ENCODE measurements around the gene CPD. TPM values are rescaled to one million over a fixed set of nuclear protein-coding genes. Genes with fewer than 3 reads are reported as not detected.
A peak's percentile ranks its signal among the peaks of the same experiment; 100 is the strongest.

Gene CPD
- total RNA-seq (2014; rRNA removed; shearing (Covaris generic)) = 82.5 and 121 TPM in 2 replicates
- 24.6 and 28.0 TPM in 2 replicates for polyA plus RNA-seq (2016; fragmentation: Nextera tagmentation; extraction: Ambion mirVana)

- Histone ChIP-seq H3K4me3 (peak within 1 kb of the TSS; percentile 84), H3K4me1 (ENCODE audit: insufficient read depth) (peaks cover 56% of the 10 kb centered on the region), H3K27me3 (replicated peaks; ENCODE audit: insufficient read depth) (no peaks in the 10 kb centered on the region), H3K36me3 (ENCODE audit: low read depth) (no peaks in the 10 kb centered on the region), H3K9me3 (ENCODE audit: low read depth) (no peaks in the 10 kb centered on the region), H3F3A (ENCODE audit: insufficient read depth) (peaks cover 40% of the 10 kb centered on the region), H3K27ac (peak within 1 kb of the TSS; percentile 93), H2AFZ (peak within 1 kb of the TSS; percentile 99), H3K4me2 (ENCODE audit: unreplicated experiment) (peak within 1 kb of the TSS; percentile 96), H4K20me1 (ENCODE audit: insufficient read depth) (no peaks in the 10 kb centered on the region), H3K9me2 (ENCODE audit: insufficient read depth) (no peaks in the 10 kb centered on the region), H3K9ac (peak within 1 kb of the TSS; percentile 88), H3K79me2 (ENCODE audit: insufficient read depth) (peaks cover 49% of the 10 kb centered on the region)
- in situ Hi-C loops (cut with MboI) = no loop called here
- 1 to 2% methylated on average over 24 to 33 of the region's 59 CpGs for WGBS, 2 experiments (ENCODE audit: low coverage in 1 of 2, low lambda C conversion rate in 2 of 2, missing lambda C conversion rate in 2 of 2)
- peak; percentile 99 for DNase-seq
- TF ChIP-seq EZH2phosphoT487 (IDR thresholded peaks at IDR 0.05; ENCODE audit: insufficient read depth, low read depth) = no peak
- no peak for TF ChIP-seq EZH2 (IDR thresholded peaks at IDR 0.05; ENCODE audit: insufficient read depth, poor library complexity, severe bottlenecking)
Measured at GRCh38 chr17:30378825-30379302, at the start of gene CPD. CPD (plus strand) TSS chr17:30378927; CDS start chr17:30378981, 54 bp downstream.

- no peaks in the 10 kb centered on the region for H3K9me2 ChIP-seq (ENCODE audit: insufficient read depth)
- no peak for TF ChIP-seq EZH2 (IDR thresholded peaks at IDR 0.05; ENCODE audit: insufficient read depth, poor library complexity, severe bottlenecking)
- peaks cover 12% of the 10 kb centered on the region for H3F3A ChIP-seq (ENCODE audit: insufficient read depth)
- H3K79me2 ChIP-seq (ENCODE audit: insufficient read depth) = no peaks in the 10 kb centered on the region
- peak overlapping the region; percentile 27; the same call in 1 of the 2 replicates for H3K9ac ChIP-seq
- no peaks in the 10 kb centered on the region for H3K9me3 ChIP-seq (ENCODE audit: low read depth)
- peak overlapping the region; percentile 14; the same call in 1 of the 2 replicates for H2AFZ ChIP-seq
- WGBS, 2 experiments (ENCODE audit: low coverage in 1 of 2, low lambda C conversion rate in 2 of 2, missing lambda C conversion rate in 2 of 2) = 28% methylated on average over 4 of the region's 4 CpGs
- in situ Hi-C loops (cut with MboI) = no loop called here
- H4K20me1 ChIP-seq (ENCODE audit: insufficient read depth) = no peaks in the 10 kb centered on the region
- DNase-seq = peak; percentile 72
- no peaks in the 10 kb centered on the region for H3K36me3 ChIP-seq (ENCODE audit: low read depth)
- peaks cover 11% of the 10 kb centered on the region for H3K4me1 ChIP-seq (ENCODE audit: insufficient read depth)
- H3K4me3 ChIP-seq = no peak overlapping the region
- no peaks in the 10 kb centered on the region for H3K27me3 ChIP-seq (replicated peaks; ENCODE audit: insufficient read depth)
- peak overlapping the region; percentile 24 for H3K27ac ChIP-seq
- H3K4me2 ChIP-seq (ENCODE audit: unreplicated experiment) = peak overlapping the region; percentile 46
Measured at GRCh38 chr17:30332057-30332542, 46.6 kb upstream of the CPD start.

GRCh38 chr17:30333503-30334360, 45.0 kb upstream of the CPD start, which contains the start of gene TMIGD1:
TMIGD1 (minus strand) TSS chr17:30334057; CDS start chr17:30332133, 1,924 bp downstream.
- Histone ChIP-seq H3F3A (ENCODE audit: insufficient read depth) (peaks cover 12% of the 10 kb centered on the region), H4K20me1 (ENCODE audit: insufficient read depth) (no peaks in the 10 kb centered on the region), H2AFZ (no peak within 1 kb of the TSS), H3K4me3 (no peak within 1 kb of the TSS), H3K9me2 (ENCODE audit: insufficient read depth) (no peaks in the 10 kb centered on the region), H3K9ac (no peak within 1 kb of the TSS), H3K4me2 (ENCODE audit: unreplicated experiment) (no peak within 1 kb of the TSS), H3K27me3 (replicated peaks; ENCODE audit: insufficient read depth) (no peaks in the 10 kb centered on the region), H3K9me3 (ENCODE audit: low read depth) (no peaks in the 10 kb centered on the region), H3K27ac (no peak within 1 kb of the TSS), H3K36me3 (ENCODE audit: low read depth) (no peaks in the 10 kb centered on the region), H3K79me2 (ENCODE audit: insufficient read depth) (no peaks in the 10 kb centered on the region), H3K4me1 (ENCODE audit: insufficient read depth) (peaks cover 11% of the 10 kb centered on the region)
- WGBS, 2 experiments (ENCODE audit: low coverage in 1 of 2, low lambda C conversion rate in 2 of 2, missing lambda C conversion rate in 2 of 2) = 88 to 91% methylated on average over 9 of the region's 9 CpGs
- no peak for TF ChIP-seq EZH2 (IDR thresholded peaks at IDR 0.05; ENCODE audit: insufficient read depth, poor library complexity, severe bottlenecking)
- no peak for TF ChIP-seq EZH2phosphoT487 (IDR thresholded peaks at IDR 0.05; ENCODE audit: insufficient read depth, low read depth)
- DNase-seq = no peak
- in situ Hi-C loops (cut with MboI) = no loop called here

- no peaks in the 10 kb centered on the region for H4K20me1 ChIP-seq (ENCODE audit: insufficient read depth)
- H3K4me2 ChIP-seq (ENCODE audit: unreplicated experiment) = no peak overlapping the region
- no peak overlapping the region for H2AFZ ChIP-seq
- TF ChIP-seq EZH2phosphoT487 (IDR thresholded peaks at IDR 0.05; ENCODE audit: insufficient read depth, low read depth) = no peak
- TF ChIP-seq EZH2 (IDR thresholded peaks at IDR 0.05; ENCODE audit: insufficient read depth, poor library complexity, severe bottlenecking) = no peak
- no peak overlapping the region for H3K9ac ChIP-seq
- H3K79me2 ChIP-seq (ENCODE audit: insufficient read depth) = no peaks in the 10 kb centered on the region
- no peak overlapping the region for H3K4me3 ChIP-seq
- H3F3A ChIP-seq (ENCODE audit: insufficient read depth) = peaks cover 12% of the 10 kb centered on the region
- no peaks in the 10 kb centered on the region for H3K9me2 ChIP-seq (ENCODE audit: insufficient read depth)
- H3K36me3 ChIP-seq (ENCODE audit: low read depth) = no peaks in the 10 kb centered on the region
- in situ Hi-C loops (cut with MboI) = no loop called here
- no peaks in the 10 kb centered on the region for H3K27me3 ChIP-seq (replicated peaks; ENCODE audit: insufficient read depth)
- no peak for DNase-seq
- H3K4me1 ChIP-seq (ENCODE audit: insufficient read depth) = peaks cover 11% of the 10 kb centered on the region
- H3K9me3 ChIP-seq (ENCODE audit: low read depth) = no peaks in the 10 kb centered on the region
- no peak overlapping the region for H3K27ac ChIP-seq
- 93 to 98% methylated on average over 4 of the region's 4 CpGs for WGBS, 2 experiments (ENCODE audit: low coverage in 1 of 2, low lambda C conversion rate in 2 of 2, missing lambda C conversion rate in 2 of 2)
Measured at GRCh38 chr17:30334421-30334820, 44.3 kb upstream of the CPD start.
